ENCODE data around the gene COG3. TPM values are rescaled to one million over a fixed set of nuclear protein-coding genes. Genes with fewer than 3 reads are reported as not detected.
"Not testable (repeated sequence)": the region's sequence is repeated elsewhere in the genome, so short reads cannot be mapped to it uniquely, and the experiment has no call there.

The COG3 gene
- total RNA-seq, 4 donors from 2014 or later: 48.7 to 84.3 (median 64.0) TPM

DNA sequence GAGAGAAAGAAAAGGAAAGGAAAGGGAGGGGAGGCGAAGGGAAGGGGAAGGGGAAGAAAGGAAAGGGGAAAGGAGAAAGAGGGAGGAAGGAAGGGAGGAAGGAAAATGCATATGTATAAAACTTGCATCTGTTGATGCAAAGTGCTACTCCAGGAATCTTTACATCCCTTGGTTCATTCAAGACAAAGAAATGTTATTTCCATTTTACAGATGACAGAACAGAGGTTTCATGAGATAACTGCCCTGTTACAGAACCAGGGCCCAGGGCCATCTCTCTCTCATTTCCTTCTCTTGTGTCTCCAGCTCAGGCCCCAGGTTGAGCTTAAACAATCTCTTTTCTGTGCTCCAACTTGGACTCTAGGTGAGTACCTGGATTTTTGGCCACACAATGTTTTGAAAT, 44.8 kb upstream of the COG3 start:
- Histone ChIP-seq H3K36me3 (no peaks in the 10 kb centered on the region), H3K4me3 (no peak overlapping the region), H3K4me1 (peaks cover 0 to 17% (median 3%) of the 10 kb centered on the region in 4 donors), H3K27me3 (no peaks in the 10 kb centered on the region), H3K27ac (no peak overlapping the region), H3K9me3 (no peaks in the 10 kb centered on the region)
- TF ChIP-seq, protein P1, sequence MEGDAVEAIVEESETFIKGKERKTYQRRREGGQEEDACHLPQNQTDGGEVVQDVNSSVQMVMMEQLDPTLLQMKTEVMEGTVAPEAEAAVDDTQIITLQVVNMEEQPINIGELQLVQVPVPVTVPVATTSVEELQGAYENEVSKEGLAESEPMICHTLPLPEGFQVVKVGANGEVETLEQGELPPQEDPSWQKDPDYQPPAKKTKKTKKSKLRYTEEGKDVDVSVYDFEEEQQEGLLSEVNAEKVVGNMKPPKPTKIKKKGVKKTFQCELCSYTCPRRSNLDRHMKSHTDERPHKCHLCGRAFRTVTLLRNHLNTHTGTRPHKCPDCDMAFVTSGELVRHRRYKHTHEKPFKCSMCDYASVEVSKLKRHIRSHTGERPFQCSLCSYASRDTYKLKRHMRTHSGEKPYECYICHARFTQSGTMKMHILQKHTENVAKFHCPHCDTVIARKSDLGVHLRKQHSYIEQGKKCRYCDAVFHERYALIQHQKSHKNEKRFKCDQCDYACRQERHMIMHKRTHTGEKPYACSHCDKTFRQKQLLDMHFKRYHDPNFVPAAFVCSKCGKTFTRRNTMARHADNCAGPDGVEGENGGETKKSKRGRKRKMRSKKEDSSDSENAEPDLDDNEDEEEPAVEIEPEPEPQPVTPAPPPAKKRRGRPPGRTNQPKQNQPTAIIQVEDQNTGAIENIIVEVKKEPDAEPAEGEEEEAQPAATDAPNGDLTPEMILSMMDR (IDR thresholded peaks at IDR 0.05): no peak
- TF ChIP-seq POLR2A (IDR thresholded peaks at IDR 0.05): no peak
- DNase-seq: no peak

DNA sequence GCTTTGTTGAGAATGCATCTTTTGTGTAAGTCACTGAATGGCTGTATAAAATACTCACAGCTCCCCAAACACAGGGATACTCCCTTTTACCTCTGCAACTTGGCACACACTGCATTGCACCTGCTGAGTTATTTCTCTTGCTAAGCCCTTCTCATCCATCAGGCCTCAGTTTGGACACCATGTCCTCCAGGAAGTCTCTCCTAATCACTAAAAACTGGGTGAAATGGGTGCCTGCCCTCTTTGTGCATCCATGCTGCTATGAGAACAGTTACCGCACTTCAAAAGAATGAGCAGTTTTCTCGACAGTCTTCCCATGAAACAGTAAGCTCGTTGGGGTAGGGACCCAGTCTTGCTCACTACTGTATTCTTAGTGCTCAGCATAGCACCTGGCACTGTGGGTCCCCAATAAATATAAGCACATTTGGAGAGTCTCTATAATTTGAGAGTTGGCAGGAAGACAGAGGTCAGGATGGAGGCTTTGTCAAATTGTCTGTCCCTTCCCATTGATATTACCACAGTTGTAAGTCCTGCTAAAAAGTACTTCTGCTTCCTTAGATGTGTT, 41.9 kb upstream of the COG3 start:
- Histone ChIP-seq H3K36me3 (no peaks in the 10 kb centered on the region), H3K9me3 (no peaks in the 10 kb centered on the region), H3K27me3 (no peaks in the 10 kb centered on the region), H3K4me1 (no peaks in the 10 kb centered on the region), H3K27ac (peak overlapping the region in 1 of 4 donors; percentile 35), H3K4me3 (no peak overlapping the region)
- TF ChIP-seq, protein P1 (IDR thresholded peaks at IDR 0.05): no peak
- no peak for TF ChIP-seq POLR2A (IDR thresholded peaks at IDR 0.05)
- DNase-seq: no peak

DNA sequence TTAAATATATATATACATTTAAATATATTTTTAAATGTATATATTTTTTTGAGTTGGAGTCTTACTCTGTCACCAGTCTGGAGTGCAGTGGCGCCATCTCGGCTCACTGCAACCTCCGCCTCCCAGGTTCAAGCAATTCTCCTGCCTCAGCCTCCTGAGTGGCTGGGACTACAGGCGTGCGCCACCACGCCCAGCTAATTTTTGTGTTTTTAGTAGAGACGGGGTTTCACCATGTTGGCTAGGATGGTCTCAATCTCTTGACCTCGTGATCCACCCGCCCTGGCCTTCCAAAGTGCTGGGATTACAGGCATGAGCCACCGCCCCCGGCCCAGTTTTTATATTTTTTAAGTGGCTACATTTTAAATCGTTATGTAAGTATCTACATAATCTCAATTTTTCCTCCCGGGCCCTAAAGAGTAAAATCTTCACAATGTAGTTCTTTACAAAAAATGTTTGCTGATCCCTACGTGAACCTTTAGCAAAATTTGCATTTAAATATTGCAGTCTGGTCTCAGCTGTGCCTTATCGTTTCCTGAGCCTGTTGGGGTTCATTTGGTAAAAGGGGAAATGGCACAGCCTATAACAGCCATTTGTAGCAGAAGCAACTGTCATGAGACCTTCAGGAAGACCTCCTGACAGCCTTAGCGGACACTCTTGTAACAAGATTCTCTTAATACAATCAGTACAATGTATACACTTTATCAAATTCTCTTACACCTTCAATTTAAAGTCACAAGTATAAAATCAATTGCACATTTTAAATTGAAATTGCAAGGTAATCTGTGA, 38.5 kb upstream of the COG3 start:
- H3K36me3 ChIP-seq, H3K27ac ChIP-seq, H3K4me1 ChIP-seq, H3K4me3 ChIP-seq, H3K27me3 ChIP-seq, H3K9me3 ChIP-seq, DNase-seq: not testable (repeated sequence)

GRCh38 chr13:45432737-45433380, 31.9 kb upstream of the COG3 start:
- TF ChIP-seq, protein P1 (IDR thresholded peaks at IDR 0.05): no peak
- TF ChIP-seq POLR2A (IDR thresholded peaks at IDR 0.05): no peak
- no peak for DNase-seq
- Histone ChIP-seq H3K4me1 (peaks cover 0 to 3% (median 0%) of the 10 kb centered on the region in 4 donors), H3K9me3 (no peaks in the 10 kb centered on the region), H3K27me3 (no peaks in the 10 kb centered on the region), H3K36me3 (no peaks in the 10 kb centered on the region), H3K4me3 (no peak overlapping the region), H3K27ac (peak overlapping the region in 1 of 4 donors; percentile 34)

DNA sequence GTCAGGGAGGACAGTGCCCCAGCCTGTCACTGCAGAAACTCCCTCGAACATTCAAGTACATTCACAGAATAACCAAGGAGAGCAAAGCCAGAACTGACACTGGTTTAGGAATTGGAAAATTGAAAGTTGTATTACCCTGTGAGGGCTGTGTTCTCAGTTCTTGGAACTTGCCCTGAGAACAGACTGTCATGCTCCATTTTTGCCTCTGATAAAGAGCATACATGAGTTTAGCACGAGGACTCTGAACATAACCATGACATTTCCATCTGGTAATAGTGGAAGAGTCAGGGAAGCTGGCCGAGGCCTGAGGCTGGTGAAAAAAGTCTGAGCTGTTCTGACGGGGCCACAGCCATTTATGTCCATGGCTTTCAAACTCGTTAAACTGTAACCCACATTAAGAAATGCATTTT, 31.4 kb upstream of the COG3 start:
- Histone ChIP-seq H3K4me3 (no peak overlapping the region), H3K27me3 (no peaks in the 10 kb centered on the region), H3K36me3 (no peaks in the 10 kb centered on the region), H3K9me3 (no peaks in the 10 kb centered on the region), H3K4me1 (peaks cover 0 to 3% (median 0%) of the 10 kb centered on the region in 4 donors), H3K27ac (peak overlapping the region in 1 of 4 donors; percentile 34)
- no peak for DNase-seq
- TF ChIP-seq, protein P1 (IDR thresholded peaks at IDR 0.05): no peak
- TF ChIP-seq POLR2A (IDR thresholded peaks at IDR 0.05): no peak
